GM19025 (cell line): ENCODE data around the gene ZNF740.

ENCODE experiments used
- ATAC-seq: cut with Tn5 transposase; IDR thresholded peaks from one replicate; pipeline ENCODE4 v1.9.1; 2021; ENCODE audit warnings: mild to moderate bottlenecking, low read depth, moderate library complexity; ENCODE audit not compliant: unreplicated experiment

Gene ZNF740

DNA sequence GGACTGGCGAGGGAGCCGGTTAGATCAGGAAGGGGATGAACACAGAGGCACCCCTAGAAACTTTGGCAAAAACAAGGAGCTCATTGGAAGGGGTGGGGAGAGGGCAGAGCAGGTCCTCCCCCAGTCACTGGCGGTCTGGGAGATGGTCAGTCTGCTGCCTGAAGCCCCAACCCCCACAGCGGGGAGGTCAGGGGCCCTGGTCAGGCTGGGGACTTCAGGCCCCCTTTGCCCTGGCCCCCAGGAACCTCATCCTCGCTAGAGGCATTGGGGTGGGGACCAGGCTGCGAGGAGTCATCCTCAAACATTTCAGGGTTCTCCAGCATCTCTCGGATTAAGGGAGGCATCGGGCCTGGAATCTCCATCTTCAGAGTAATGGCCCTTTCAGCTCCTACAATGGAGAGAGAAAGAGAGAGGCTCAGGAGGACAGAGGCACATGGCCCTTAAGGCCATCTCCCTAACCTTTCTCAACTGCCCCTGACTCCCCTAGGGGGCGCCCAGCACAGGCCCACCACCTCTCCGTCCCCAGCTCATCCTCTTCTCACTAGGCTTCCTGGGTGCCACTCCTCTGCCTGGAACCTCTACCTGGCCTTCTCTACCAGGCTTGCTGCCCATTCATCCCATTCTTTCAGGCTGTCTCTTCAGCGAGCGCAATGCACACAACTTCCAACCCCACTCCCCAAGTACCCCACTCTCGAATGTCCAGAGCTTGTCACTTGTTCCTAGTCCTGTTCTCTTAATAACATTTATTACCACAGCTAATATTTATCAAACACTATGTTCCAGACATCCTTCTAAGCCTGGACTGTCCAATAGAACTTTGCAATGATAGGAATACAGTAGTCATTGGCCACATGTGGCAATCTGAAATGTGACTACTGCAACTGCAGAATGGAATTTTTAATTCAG lies 31.2 kb downstream of the ZNF740 start:
- ATAC-seq = no peak

DNA sequence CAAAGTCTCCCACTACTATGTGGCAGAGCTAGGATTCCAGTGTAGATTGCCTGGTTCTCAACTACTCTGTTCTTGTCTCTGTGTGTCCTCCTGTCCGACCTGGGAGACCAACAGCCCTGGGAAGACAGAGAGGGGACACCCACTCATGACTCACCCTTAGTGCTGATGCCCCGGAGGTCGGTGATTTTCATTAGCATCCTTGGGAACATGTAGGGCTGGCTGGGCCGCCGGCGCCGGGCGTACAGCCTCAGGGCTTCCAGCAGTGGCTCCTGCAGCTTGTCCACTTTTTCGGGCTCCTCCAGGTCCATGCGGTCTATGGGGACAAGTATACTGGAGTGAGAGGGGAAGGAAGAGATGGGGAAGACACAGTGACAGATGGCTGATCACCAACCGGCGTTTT lies 32.4 kb downstream of the ZNF740 start:
- no peak for ATAC-seq

DNA sequence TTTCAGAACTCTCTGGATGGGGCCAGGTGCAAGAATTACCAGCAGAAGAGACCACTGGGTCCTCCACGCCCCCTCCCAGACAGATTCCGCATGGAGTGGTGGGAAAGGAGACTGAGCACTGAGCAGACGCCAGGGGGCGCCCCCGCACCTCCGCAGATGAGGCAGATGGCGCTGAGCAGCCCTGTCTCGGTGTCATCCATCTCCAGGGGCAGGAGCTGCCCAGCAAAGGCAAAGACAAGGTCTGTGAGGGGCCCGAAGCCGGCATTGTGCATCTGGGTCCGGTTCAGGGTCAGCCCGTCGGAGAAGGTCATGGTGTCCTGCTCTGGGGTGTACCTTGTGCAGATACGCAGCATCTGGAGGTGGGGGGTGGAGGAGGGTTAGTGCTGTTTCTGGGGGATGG lies 32.8 kb downstream of the ZNF740 start:
- ATAC-seq = no peak

DNA sequence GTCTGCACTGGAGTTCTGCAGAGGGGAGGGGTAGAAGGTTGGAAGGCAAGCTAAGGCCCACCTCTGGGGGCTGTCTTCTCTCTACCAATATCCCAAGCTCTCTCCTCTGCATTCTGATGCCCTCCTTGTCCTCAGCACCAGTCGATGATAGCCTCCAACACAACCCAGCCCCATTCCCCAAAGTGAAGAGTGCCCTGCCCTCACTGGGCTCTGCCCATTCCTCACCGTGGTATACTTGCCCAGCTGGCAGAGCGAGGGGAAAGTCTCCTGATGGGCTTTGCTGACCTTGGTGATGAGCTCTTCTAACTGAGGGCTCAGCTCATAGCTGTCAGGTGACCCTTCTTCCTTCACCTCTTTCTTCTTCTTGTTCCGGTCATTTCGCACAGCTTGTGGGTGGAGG lies 33.7 kb downstream of the ZNF740 start:
- ATAC-seq = no peak

DNA sequence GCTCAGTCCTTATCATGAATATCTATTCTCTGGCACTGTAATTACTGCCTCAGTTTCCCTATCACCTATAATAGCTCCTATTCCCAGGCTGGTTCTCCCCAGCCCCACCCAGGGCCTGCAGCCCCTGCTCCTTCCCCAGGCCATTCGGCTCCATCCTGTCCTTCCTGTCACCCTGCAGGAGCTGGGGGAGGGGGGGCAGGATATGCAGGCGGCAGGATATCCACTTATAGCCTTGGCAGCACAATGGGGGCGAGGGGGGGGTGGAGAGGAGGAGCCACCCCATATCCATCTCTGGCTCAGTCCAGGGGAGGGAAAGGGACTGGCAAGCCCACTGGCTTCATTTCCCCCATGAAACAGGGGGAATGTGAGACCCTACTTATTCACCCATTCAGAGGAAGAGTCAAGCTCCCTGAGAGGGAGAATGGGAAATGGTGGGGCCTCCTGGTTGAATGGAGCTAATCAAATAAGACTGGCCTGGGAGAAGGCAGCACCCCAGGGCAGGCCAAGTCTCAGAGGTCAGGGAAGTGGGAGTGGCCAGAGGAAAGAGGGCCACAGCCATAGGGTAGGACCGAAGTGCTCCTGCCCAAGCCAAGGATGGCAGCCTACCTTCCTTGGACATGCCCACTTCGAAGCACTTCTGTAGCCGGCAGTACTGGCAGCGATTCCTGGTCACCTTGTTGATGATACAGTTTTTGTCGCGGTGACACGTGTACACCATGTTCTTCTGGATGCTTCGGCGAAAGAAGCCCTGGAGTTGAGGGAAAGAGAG lies 34.3 kb downstream of the ZNF740 start:
- no peak for ATAC-seq

DNA sequence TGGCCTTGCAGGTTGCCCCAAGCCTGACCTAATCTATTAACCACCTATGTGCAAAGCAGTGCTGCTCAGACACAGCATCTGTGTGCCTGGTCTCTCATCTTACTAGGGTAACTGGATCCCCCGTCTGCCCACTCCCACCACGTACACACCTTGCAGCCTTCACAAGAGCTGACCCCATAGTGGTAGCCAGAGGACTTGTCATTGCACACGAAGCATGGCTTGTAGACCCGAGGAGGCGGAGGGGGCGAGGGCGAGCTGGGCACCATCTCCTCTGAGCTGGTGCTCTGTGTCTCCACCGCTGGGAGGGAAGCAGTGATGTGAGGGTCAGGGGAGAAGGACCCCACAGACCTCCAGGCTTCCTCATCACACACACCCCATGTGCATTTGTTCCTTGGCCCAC lies 35.0 kb downstream of the ZNF740 start:
- ATAC-seq = no peak

DNA sequence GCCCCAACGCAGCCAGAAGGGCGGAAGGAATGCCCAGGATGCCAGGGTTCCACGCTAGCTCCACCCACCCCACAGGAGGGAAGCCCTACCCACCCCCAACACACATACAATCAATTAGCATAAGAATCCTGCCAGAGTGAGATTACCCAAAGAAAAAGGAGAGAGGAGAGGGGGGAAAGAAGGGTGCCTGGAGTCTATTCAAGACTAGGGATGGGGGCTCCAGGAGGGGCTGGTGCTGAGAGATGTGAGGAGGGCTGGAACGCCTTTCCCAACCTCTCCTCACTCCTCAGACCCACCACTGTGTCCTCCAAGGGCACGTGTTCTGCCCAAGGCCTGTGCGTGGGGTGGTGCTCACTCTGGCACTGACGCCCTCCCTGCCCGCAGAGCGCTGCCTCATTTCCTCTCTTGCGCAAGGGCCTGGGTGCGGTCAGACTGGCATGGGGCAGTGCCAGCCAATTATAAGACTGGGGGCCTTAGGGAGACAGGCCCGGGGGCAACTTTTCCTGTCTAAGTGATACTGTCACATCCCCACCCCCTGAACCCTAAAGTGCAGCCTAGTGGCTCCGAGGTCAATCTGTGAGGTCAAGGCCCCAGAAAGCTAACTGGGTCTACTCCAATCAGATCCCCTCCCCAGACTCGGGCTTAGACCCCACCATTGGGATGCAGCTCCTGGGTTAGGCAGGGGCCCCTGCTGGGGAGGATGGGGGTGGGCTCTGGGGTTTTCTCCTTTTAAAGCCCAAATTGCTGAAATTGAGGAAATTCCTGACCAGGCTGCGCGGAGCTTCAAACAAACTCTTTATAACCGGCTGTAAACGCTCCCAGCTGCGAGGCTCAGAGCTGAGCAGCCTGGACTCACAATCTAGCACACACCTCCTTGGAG lies 36.8 kb downstream of the ZNF740 start:
- no peak for ATAC-seq

DNA sequence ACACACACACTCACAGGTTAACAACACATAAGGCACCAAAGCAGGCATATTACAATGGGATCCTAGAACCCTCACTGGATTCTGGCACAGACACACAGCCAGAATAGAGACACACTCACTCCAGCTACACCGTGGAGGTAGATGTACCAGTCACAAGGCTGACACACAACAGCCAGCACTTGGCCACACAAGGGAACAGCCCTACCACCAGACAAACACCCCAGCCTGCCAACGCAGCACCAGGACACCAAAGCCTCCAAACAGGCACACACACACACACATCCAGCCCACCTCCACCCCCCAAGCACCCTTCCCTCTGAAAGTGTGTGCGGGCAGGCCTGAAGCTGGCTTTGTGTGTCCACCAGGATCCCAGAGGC lies 37.4 kb downstream of the ZNF740 start:
- ATAC-seq = no peak

DNA sequence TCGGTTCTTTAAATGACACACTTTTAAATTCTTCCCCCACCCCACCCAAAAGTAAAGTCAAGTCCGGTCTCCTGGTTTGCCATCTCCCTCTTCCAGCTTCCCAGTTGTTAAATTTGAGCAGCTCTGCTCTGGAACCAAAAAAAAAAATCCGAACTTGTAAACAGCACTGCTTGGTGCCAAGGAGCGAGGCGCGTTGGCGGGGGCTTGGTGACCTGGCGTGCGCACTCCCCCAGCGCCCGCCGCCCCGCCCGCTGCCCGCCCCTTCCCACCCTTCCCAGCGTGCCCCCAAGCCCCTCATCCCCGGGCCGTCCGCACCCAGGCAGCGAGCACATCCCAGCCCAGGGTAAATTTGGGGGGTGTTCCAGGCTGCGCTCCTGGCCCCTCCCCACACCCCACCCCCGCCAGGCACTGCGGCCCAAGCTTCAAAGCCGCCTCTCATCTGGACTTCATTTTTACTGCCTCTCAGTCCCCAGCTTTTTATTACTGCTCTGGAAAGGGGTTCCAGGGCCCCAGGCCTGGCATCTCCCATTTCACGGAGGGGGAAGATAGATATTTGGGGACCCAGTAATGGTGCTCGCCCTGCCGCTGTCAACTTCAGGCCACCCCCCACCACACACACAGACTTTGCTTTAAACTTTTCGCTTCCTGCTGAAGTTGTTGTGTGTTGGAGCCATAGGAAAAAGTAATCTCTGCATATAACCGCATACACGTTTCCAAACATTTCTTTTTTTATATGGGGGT lies 38.2 kb downstream of the ZNF740 start:
- ATAC-seq = no peak

DNA sequence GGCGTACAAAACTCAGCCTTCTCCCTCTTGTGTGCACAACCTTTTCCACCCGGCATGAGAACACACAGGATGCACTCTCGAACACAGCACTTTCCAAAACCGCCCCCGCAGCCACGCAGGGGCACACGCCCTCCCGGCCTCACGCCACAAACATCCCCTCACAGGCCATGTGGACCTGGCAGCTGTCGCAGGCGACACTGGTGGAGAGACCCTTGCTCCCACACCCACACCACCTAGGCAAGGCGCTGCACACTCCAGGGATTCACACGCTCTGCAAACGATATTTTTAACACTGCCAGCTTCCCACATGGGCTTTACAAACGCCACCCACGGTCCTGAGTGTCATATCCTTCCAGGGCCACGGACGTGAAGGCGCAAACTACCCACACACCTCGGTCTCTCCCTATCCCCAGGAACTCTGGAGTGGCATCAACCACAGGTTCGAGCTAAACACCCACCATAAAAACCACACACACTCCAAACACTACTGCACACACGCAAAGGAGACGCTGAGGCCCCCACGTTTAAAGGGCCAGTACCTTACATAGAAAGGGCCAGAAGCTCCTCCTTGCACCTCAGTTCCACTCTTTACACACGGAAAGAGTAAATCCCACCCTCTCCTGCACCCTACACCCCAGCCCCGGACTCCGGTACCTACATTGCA lies 38.9 kb downstream of the ZNF740 start:
- ATAC-seq = no peak

DNA sequence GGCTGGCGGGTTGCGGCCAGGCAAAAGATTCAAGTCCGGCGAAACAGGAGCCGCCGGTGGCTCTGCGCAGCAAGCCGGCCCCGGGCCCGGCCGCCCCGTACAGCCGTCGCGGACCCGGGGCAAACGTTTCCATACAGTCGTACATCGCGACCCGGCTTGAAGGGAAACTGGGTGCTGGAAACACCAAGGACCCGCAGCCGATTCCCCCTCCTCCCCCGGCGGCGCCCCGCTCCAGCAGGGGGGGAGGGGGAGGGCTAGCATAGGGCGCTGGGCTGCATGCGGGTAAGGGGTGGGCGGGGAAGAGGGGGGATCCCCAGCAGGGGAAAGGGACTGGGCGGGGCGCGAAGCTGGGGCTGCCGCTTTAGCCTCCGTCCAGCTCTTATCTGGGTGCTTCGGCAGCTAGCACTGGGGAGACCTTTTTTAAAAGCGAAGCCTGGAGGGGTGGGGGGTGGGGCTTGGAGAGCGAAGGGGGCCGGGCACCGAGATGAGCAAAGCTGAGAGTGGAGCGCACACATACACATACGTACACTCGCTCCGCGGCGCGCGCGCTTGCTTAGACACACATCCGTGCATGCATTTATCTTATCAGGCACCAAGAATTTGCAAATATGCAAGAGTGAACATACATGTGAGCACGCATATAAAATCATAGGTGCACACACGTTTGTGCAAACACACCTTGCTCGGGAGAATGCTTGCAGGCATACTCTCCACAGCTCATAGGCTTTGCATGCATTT lies 39.6 kb downstream of the ZNF740 start:
- no peak for ATAC-seq

DNA sequence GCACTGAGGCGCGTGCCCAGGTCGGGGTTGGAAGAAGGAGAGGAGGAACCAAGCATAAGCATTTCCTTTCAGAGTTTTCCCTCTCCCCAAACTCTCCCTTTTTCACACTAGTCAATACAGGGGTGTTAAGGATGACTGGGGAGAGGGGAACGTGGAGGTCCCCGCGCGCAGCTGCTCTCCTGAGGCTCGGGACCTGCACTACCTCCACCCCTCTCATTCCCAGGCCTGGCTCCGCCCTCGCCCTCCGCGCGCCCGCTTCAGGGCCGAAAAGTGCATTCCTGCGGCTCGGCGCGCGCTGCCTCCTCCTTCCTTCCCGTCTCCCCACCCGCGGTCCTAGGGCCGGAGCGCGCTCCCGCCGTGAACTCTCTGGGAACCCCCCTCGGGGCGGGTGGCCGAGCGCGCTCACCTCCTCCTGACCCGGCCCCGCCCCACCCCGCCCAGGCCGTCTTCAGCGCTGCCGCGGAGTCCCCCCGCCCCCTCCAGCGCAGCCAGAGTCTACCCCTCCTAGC lies 40.2 kb downstream of the ZNF740 start:
- peak; percentile 60 for ATAC-seq

DNA sequence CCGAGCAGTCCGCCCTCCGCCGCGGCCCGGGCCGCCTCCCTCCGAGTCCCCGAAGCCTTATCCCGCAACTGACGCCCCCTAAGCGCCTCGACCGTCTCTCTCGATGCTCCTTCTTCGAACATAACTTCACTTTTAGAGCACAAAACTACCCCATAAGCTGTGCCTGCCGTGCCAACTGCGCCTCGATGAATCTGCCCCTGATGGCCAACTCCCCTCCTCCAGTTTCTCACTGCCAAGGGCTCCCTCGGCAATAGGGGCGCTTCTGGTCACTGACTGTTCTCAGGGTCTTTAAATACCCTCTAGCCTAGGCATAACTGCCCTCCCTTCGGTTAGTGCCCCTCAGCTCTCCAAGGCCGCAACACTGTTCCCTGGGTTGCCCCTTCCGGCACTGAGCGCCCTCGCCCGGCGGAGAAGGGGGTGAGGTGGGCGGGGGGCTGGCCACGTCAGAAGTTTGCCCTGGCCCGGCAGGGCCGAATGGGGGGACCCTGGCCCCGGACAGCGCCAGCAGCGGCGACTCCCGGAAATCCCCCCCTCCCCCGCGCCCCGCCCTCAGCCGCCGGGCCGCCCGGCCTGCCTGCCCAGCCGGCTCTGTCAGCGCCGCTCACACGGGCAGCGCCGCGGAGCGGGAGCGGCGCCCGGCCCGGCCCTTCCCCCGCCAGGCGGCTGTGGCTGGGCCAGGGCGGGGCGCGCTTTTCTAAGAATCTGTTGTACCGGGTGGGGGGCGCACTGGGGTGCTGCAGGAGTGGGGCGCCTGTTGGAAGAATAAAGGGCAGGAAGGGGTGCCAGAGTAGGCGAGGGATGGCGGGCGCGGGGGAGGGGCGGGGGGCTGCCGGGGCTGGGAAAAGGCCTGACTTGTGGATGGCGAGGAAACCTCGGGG lies 40.9 kb downstream of the ZNF740 start:
- peak; percentile 28 for ATAC-seq

DNA sequence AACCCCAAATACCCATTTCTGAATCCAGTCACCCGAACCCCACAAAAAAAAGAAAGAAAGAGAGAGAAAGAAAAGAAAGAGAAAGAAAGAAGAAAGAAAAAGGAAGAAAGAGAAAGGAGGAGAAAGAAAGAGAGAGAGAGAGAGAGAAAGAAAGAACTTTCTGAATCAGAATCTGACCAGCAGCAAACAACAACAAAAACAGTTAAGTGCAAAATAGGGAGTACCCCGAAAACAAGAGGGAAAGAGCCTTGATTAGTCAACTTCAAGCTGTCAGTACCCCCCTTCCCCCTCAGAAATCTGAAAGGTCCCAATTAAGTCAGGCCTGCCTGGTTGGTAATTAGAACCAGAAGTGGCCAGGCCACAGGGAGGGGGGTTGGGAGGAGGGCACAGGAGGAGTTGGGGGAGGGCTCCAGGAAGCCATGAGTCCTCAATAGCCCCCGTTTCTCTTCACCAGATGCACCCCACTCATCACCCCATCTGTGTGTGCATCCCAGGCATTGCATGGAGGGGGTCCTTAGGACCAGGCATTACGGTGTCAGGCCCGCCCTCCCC lies 41.7 kb downstream of the ZNF740 start:
- no peak for ATAC-seq

DNA sequence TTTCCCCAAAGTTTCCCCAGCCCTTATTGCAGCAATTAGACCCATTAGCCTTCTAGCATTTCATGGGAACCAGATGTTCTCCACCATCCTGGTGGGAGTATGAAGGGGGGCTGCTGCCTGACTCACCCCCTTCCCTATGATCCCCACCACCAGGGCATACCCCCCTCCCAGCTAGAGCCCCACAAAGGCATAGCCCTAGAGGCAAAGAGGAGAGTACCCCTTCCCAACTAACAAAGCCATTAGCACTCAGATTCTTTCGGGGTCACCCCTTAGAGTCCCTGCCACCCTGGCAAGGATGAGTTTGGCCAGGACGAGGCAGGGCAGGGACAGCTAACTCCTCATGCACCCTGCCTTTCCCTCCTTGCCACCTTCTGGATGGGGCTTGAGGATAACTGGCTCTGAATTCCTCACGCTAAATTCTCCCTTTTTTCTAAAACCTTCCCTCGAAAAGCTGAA lies 42.3 kb downstream of the ZNF740 start:
- ATAC-seq = no peak

DNA sequence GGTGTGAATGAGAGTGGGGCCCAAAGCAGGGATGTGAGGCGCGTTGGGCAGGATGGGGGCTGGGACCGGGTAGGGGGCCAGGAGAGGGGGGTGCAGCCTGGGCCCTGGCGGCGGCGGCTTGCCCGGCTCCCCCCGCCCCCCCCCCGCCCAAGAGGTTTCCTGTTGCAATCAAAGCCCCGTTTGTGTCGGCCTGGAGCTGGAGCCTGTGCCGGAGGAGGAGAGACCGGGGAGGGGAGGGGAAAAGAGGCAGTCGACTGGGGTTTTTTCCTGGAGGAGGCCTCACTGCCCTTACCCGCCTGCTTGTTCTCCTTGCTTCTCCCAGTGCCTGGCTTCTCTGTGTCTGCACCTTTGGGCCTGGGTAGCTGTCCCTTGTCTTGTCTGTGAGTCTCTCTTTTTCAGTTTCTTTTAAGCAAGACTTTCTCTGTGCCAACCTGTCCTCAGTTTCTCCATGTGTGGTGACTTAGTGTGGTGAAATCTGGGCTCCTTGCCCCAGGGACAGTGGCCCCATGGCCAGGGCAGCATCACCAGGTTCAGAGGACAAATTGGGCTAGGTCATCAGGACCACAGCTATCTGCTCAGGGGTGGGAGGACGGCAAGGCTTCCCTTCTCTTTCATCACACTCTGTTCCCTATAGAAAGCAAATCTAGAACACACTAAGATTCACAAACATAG lies 43.0 kb downstream of the ZNF740 start:
- ATAC-seq = no peak
